ENCODE results near the gene EPHA4.
A peak's percentile ranks its signal among the peaks of the same experiment; 100 is the strongest.

The EPHA4 gene

GRCh38 chr2:221581986-221582385, 9.9 kb upstream of the EPHA4 start:
- Histone ChIP-seq H2AFZ (ENCODE audit: low read length) (no peak overlapping the region), H3K4me2 (ENCODE audit: low read depth, low read length, poor library complexity, severe bottlenecking) (no peak overlapping the region), H3K36me3 (ENCODE audit: insufficient read depth, low read length) (no peaks in the 10 kb centered on the region), H3K27me3 (ENCODE audit: insufficient read depth, low read length, poor library complexity, severe bottlenecking) (peaks cover 10% of the 10 kb centered on the region), H3K4me3 (ENCODE audit: low read length, poor library complexity, severe bottlenecking) (no peak overlapping the region), H3K79me2 (ENCODE audit: insufficient read depth, low read length) (no peaks in the 10 kb centered on the region), H3K9ac (ENCODE audit: low read depth, low read length, poor library complexity, severe bottlenecking) (no peak overlapping the region), H3F3A (ENCODE audit: low read depth) (no peaks in the 10 kb centered on the region), H3K9me2 (replicated peaks; ENCODE audit: low read depth, low read length) (no peaks in the 10 kb centered on the region), H3K9me3 (ENCODE audit: insufficient read depth, low read depth, low read length) (no peaks in the 10 kb centered on the region), H4K20me1 (ENCODE audit: insufficient read depth, low read length, poor library complexity, severe bottlenecking) (no peaks in the 10 kb centered on the region), H3K4me1 (ENCODE audit: insufficient read depth, low read length, poor library complexity, severe bottlenecking) (no peaks in the 10 kb centered on the region)
- TF ChIP-seq EZH2phosphoT487 (IDR thresholded peaks at IDR 0.05; ENCODE audit: borderline replicate concordance) (no peak), CTCF (conservative IDR thresholded peaks at IDR 0.05; ENCODE audit: low read length) (no peak)

- peak overlapping the region; percentile 88 for H3K4me3 ChIP-seq (ENCODE audit: low read length, poor library complexity, severe bottlenecking)
- no peaks in the 10 kb centered on the region for H3K27me3 ChIP-seq (ENCODE audit: insufficient read depth, low read length, poor library complexity, severe bottlenecking)
- H3K9me3 ChIP-seq (ENCODE audit: insufficient read depth, low read depth, low read length), result no peaks in the 10 kb centered on the region
- H3K79me2 ChIP-seq (ENCODE audit: insufficient read depth, low read length), result peaks cover 18% of the 10 kb centered on the region; the same call in 1 of the 2 replicates
- TF ChIP-seq EZH2phosphoT487 (IDR thresholded peaks at IDR 0.05; ENCODE audit: borderline replicate concordance), result no peak
- no peak for TF ChIP-seq CTCF (conservative IDR thresholded peaks at IDR 0.05; ENCODE audit: low read length)
- H3K4me1 ChIP-seq (ENCODE audit: insufficient read depth, low read length, poor library complexity, severe bottlenecking), result peaks cover 3% of the 10 kb centered on the region
- H3K9me2 ChIP-seq (replicated peaks; ENCODE audit: low read depth, low read length), result no peaks in the 10 kb centered on the region
- H3K9ac ChIP-seq (ENCODE audit: low read depth, low read length, poor library complexity, severe bottlenecking), result peak overlapping the region; percentile 33
- 0 out of 2 replicates have a peak overlapping the region, but pooled peaks have one; percentile 14 for H2AFZ ChIP-seq (ENCODE audit: low read length)
- no peaks in the 10 kb centered on the region for H4K20me1 ChIP-seq (ENCODE audit: insufficient read depth, low read length, poor library complexity, severe bottlenecking)
- H3K4me2 ChIP-seq (ENCODE audit: low read depth, low read length, poor library complexity, severe bottlenecking), result peak overlapping the region; percentile 99
- H3F3A ChIP-seq (ENCODE audit: low read depth), result no peaks in the 10 kb centered on the region
- H3K36me3 ChIP-seq (ENCODE audit: insufficient read depth, low read length), result no peaks in the 10 kb centered on the region
These were observed 2.1 kb upstream of the EPHA4 start for GRCh38 chr2:221574231-221574570.

- Histone ChIP-seq H3K9ac (ENCODE audit: low read depth, low read length, poor library complexity, severe bottlenecking) (peak overlapping the region; percentile 92), H3K9me2 (replicated peaks; ENCODE audit: low read depth, low read length) (no peaks in the 10 kb centered on the region), H2AFZ (ENCODE audit: low read length) (peak overlapping the region; percentile 99), H4K20me1 (ENCODE audit: insufficient read depth, low read length, poor library complexity, severe bottlenecking) (no peaks in the 10 kb centered on the region), H3K36me3 (ENCODE audit: insufficient read depth, low read length) (no peaks in the 10 kb centered on the region), H3K27me3 (ENCODE audit: insufficient read depth, low read length, poor library complexity, severe bottlenecking) (no peaks in the 10 kb centered on the region), H3K79me2 (ENCODE audit: insufficient read depth, low read length) (peaks cover 18% of the 10 kb centered on the region; the same call in 1 of the 2 replicates), H3F3A (ENCODE audit: low read depth) (no peaks in the 10 kb centered on the region), H3K4me3 (ENCODE audit: low read length, poor library complexity, severe bottlenecking) (peak overlapping the region; percentile 88), H3K4me2 (ENCODE audit: low read depth, low read length, poor library complexity, severe bottlenecking) (peak overlapping the region; percentile 99), H3K9me3 (ENCODE audit: insufficient read depth, low read depth, low read length) (no peaks in the 10 kb centered on the region), H3K4me1 (ENCODE audit: insufficient read depth, low read length, poor library complexity, severe bottlenecking) (peaks cover 5% of the 10 kb centered on the region)
- TF ChIP-seq EZH2phosphoT487 (IDR thresholded peaks at IDR 0.05; ENCODE audit: borderline replicate concordance), result no peak
- peak; percentile 77 for TF ChIP-seq CTCF (conservative IDR thresholded peaks at IDR 0.05; ENCODE audit: low read length)
These were observed 1.5 kb upstream of the EPHA4 start for GRCh38 chr2:221573430-221574230.

Measured in Loucy (cell line).